OCI-LY1 (cell line): ENCODE results near the gene NSFL1C.

Source experiments
- H2AFZ ChIP-seq: fragments of 200-600 bp; sonication (generic), shearing (Covaris generic); 2 replicates; pipeline ENCODE4 v1.6.0; 2014; ENCODE audit warnings: antibody characterized with exemption, mild to moderate bottlenecking, low read length
- H3F3A ChIP-seq: fragments of 200-600 bp; sonication (generic), shearing (Covaris generic); 2 replicates; pipeline ENCODE4 v1.6.0; 2014; ENCODE audit warnings: mild to moderate bottlenecking, antibody characterized with exemption, low read length, moderate library complexity; ENCODE audit not compliant: insufficient read depth
- H3K27ac ChIP-seq: fragments of 200-600 bp; sonication (generic); 2 replicates; pipeline ENCODE4 v1.5.1; 2014; ENCODE audit warnings: low read length, mixed run types, mild to moderate bottlenecking, low read depth; ENCODE audit not compliant: poor library complexity, severe bottlenecking
- H3K27me3 ChIP-seq: fragments of 200-600 bp; sonication (generic); 2 replicates; pipeline ENCODE4 v1.6.0; 2014; ENCODE audit warnings: antibody characterized with exemption, mild to moderate bottlenecking, low read length, moderate library complexity; ENCODE audit not compliant: insufficient read depth
- H3K36me3 ChIP-seq: fragments of 200-600 bp; sonication (generic); 2 replicates; pipeline ENCODE4 v1.6.1; 2014; ENCODE audit warnings: mild to moderate bottlenecking, antibody characterized with exemption, low read length, moderate library complexity, mixed read lengths; ENCODE audit not compliant: insufficient read depth
- H3K4me1 ChIP-seq: fragments of 200-600 bp; sonication (generic); 2 replicates; pipeline ENCODE4 v1.5.1; 2014; ENCODE audit warnings: mild to moderate bottlenecking, low read length, moderate library complexity; ENCODE audit not compliant: insufficient read depth, severe bottlenecking
- H3K4me2 ChIP-seq: fragments of 200-600 bp; sonication (generic), shearing (Covaris generic); 2 replicates; pipeline ENCODE4 v1.6.1; 2014; ENCODE audit warnings: low read length
- H3K4me3 ChIP-seq: fragments of 200-600 bp; sonication (generic); 2 replicates; pipeline ENCODE4 v1.5.1; 2014; ENCODE audit warnings: low read length, low read depth, mild to moderate bottlenecking, mixed read lengths; ENCODE audit not compliant: poor library complexity, severe bottlenecking
- H3K79me2 ChIP-seq: fragments of 200-600 bp; shearing (Covaris generic); 2 replicates; pipeline ENCODE4 v1.6.1; 2016; ENCODE audit warnings: mixed run types, low read length, mixed read lengths; ENCODE audit not compliant: insufficient read depth
- H3K9ac ChIP-seq: fragments of 200-600 bp; sonication (generic), shearing (Covaris generic); 2 replicates; pipeline ENCODE4 v1.6.1; 2014; ENCODE audit warnings: mild to moderate bottlenecking, low read length, mixed read lengths
- H3K9me2 ChIP-seq: fragments of 200-600 bp; sonication (generic), shearing (Covaris generic); 2 replicates; pipeline ENCODE4 v1.6.1; 2014; ENCODE audit warnings: low read depth, mild to moderate bottlenecking, low read length, mixed read lengths
- H3K9me3 ChIP-seq: fragments of 200-600 bp; shearing (Covaris generic); 2 replicates; pipeline ENCODE4 v1.6.1; 2014; ENCODE audit warnings: low read length, mixed read lengths
- H4K20me1 ChIP-seq: fragments of 200-600 bp; sonication (generic), shearing (Covaris generic); 2 replicates; pipeline ENCODE4 v1.6.0; 2016; ENCODE audit warnings: mild to moderate bottlenecking, low read length; ENCODE audit not compliant: insufficient read depth
- CTCF ChIP-seq: fragments of 200-600 bp; sonication (generic), shearing (Covaris generic); IDR thresholded peaks from 2 replicates; pipeline ENCODE4 v1.5.1; 2017; ENCODE audit warnings: mild to moderate bottlenecking, antibody characterized with exemption, low read length, moderate library complexity, mixed read lengths
- EZH2 ChIP-seq: fragments of 200-600 bp; sonication (generic), shearing (Covaris generic); IDR thresholded peaks from 2 replicates; pipeline ENCODE4 v1.8.0; 2017; ENCODE audit warnings: borderline replicate concordance, mixed run types, mild to moderate bottlenecking, antibody characterized with exemption, low read length, moderate library complexity, mixed read lengths

Gene NSFL1C

GRCh38 chr20:1468117-1468624, 1.5 kb upstream of the NSFL1C start:
- Histone ChIP-seq H3K27me3 (0 out of 2 replicates have a peak, but pooled peaks cover 3% of the 10 kb centered on the region), H3K4me2 (no peak overlapping the region), H3K79me2 (peaks cover 21% of the 10 kb centered on the region), H3K4me1 (peaks cover 39% of the 10 kb centered on the region), H2AFZ (no peak overlapping the region), H3K9ac (no peak overlapping the region), H4K20me1 (no peaks in the 10 kb centered on the region), H3K4me3 (no peak overlapping the region), H3K36me3 (peaks cover 19% of the 10 kb centered on the region; the same call in 1 of the 2 replicates), H3K9me3 (no peaks in the 10 kb centered on the region), H3K27ac (no peak overlapping the region), H3K9me2 (no peaks in the 10 kb centered on the region), H3F3A (no peaks in the 10 kb centered on the region)
- no peak for TF ChIP-seq CTCF
- no peak for TF ChIP-seq EZH2

DNA sequence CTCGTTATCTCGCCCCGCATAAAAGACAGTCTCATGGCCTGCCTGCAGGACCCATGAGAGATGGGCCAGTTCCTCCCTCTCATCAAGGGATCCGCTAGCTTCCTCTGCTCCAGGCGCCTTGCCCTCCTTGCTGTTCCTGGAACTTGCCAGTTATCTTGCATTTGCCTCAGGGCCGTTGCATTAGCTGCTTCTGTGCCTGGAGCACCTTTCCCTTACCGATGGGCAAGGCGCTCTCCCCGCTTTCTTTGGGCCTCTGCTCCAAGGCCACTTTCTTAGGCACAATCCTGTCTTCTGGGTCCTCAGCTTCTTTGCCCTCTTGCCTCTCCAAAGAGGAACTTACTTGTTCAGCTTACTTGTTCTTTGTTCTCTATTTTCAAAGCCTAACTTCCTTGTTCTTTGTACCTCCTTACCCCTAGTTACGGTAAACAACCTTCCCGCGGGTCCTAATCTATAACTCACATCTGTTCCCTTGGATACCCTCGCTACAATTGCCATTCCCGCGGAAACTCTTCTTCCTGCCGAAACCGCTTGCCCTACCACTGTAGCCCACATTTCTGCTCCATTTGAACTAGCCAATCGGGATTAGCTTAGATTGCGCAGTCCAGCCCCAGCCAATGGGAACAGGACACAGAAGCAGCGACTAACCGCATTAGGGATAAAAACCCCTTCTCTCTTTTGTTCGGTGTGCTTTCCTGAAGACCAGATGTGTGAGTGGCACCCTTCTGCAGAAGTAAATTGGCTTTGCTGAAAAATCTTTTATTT, 887 bp upstream of the NSFL1C start:
- Histone ChIP-seq H3K9me3 (no peaks in the 10 kb centered on the region), H3K27me3 (0 out of 2 replicates have a peak, but pooled peaks cover 3% of the 10 kb centered on the region), H3K79me2 (peaks cover 21% of the 10 kb centered on the region), H3K9me2 (no peaks in the 10 kb centered on the region), H3F3A (no peaks in the 10 kb centered on the region), H3K4me1 (peaks cover 43% of the 10 kb centered on the region), H3K36me3 (peaks cover 21% of the 10 kb centered on the region; the same call in 1 of the 2 replicates), H3K9ac (no peak overlapping the region), H3K27ac (no peak overlapping the region), H4K20me1 (no peaks in the 10 kb centered on the region), H3K4me2 (peak overlapping the region; percentile 51; the same call in 1 of the 2 replicates), H2AFZ (no peak overlapping the region), H3K4me3 (peak overlapping the region; percentile 96)
- TF ChIP-seq EZH2: no peak
- TF ChIP-seq CTCF: no peak

GRCh38 chr20:1467082-1467354, 369 bp upstream of the NSFL1C start:
- no peak overlapping the region for H3K9ac ChIP-seq
- H3K4me3 ChIP-seq: peak overlapping the region; percentile 96

More at GRCh38 chr20:1467082-1467354, 369 bp upstream of the NSFL1C start:
- peaks cover 24% of the 10 kb centered on the region; the same call in 1 of the 2 replicates for H3K36me3 ChIP-seq
- H3F3A ChIP-seq: no peaks in the 10 kb centered on the region
- no peaks in the 10 kb centered on the region for H3K9me2 ChIP-seq
- TF ChIP-seq CTCF (no peak), EZH2 (no peak)
- no peaks in the 10 kb centered on the region for H3K9me3 ChIP-seq
- H3K27me3 ChIP-seq: 0 out of 2 replicates have a peak, but pooled peaks cover 3% of the 10 kb centered on the region
- no peaks in the 10 kb centered on the region for H4K20me1 ChIP-seq
- H3K27ac ChIP-seq: no peak overlapping the region
- peaks cover 21% of the 10 kb centered on the region for H3K79me2 ChIP-seq
- H3K4me2 ChIP-seq: peak overlapping the region; percentile 51; the same call in 1 of the 2 replicates
- H3K4me1 ChIP-seq: peaks cover 43% of the 10 kb centered on the region
- H2AFZ ChIP-seq: no peak overlapping the region
